CD4-positive, CD25-positive, alpha-beta regulatory T cell (primary cell): ENCODE measurements around the gene AEBP1. TPM values are rescaled to one million over a fixed set of nuclear protein-coding genes. Genes with fewer than 3 reads are reported as not detected.

Source experiments
- ATAC-seq, 2 donors: fragments of 150-1000 bp; cut with Tn5 transposase; one replicate each; pipeline ENCODE4 v1.10.0; 2021; ENCODE audit warnings: low read depth in 2 of 2, moderate number of reproducible peaks in 2 of 2, moderate library complexity in 1 of 2
- DNase-seq, 3 donors: peaks; one replicate each; pipeline versions ENCODE4 v3.0.0 to v3.0.0-alpha.2; 2012 to 2022; ENCODE audit warnings: mixed read lengths in 1 of 3
- H3K27ac ChIP-seq: one replicate; pipeline ENCODE4 v1.7.0; 2013; ENCODE audit warnings: mild to moderate bottlenecking, low read length; ENCODE audit not compliant: insufficient read depth, poor library complexity, severe bottlenecking
- H3K27me3 ChIP-seq: one replicate; pipeline ENCODE4 v1.7.0; 2013; ENCODE audit warnings: low read length; ENCODE audit not compliant: control insufficient read depth, insufficient read depth
- H3K36me3 ChIP-seq: one replicate; pipeline ENCODE4 v1.7.0; 2013; ENCODE audit warnings: mild to moderate bottlenecking, low read length, moderate library complexity; ENCODE audit not compliant: control insufficient read depth, insufficient read depth
- H3K4me1 ChIP-seq: 2 replicates; pipeline ENCODE4 v1.7.0; 2013; ENCODE audit warnings: mild to moderate bottlenecking, low read length; ENCODE audit not compliant: insufficient read depth, control insufficient read depth, poor library complexity, severe bottlenecking
- H3K4me3 ChIP-seq: one replicate; pipeline ENCODE4 v1.7.0; 2013; ENCODE audit warnings: low read depth, mild to moderate bottlenecking, low read length, moderate library complexity
- H3K9me3 ChIP-seq, 2 experiments: 1 replicate in 1 of 2; 2 replicates in 1 of 2; pipeline ENCODE4 v1.7.0; 2013; ENCODE audit warnings: low read length in 2 of 2, mild to moderate bottlenecking in 1 of 2, moderate library complexity in 1 of 2; ENCODE audit not compliant: control insufficient read depth in 2 of 2
- H3K27ac Mint-ChIP-seq, 3 donors: one replicate each; pipeline ENCODE4 v1.8.0; 2020 to 2022; ENCODE audit warnings: mild to moderate bottlenecking in 3 of 3, mixed read lengths in 3 of 3, moderate library complexity in 2 of 3
- H3K27me3 Mint-ChIP-seq: one replicate; pipeline ENCODE4 v1.8.0; 2022; ENCODE audit warnings: mild to moderate bottlenecking, mixed read lengths
- H3K36me3 Mint-ChIP-seq: one replicate; pipeline ENCODE4 v1.8.0; 2020; ENCODE audit warnings: mixed read lengths
- H3K4me1 Mint-ChIP-seq, 4 donors: one replicate each; pipeline ENCODE4 v1.8.0; 2020 to 2022; ENCODE audit warnings: mixed read lengths in 4 of 4, mild to moderate bottlenecking in 1 of 4
- H3K4me3 Mint-ChIP-seq, 4 donors: one replicate each; pipeline ENCODE4 v1.8.0; 2020 to 2022; ENCODE audit warnings: mild to moderate bottlenecking in 4 of 4, mixed read lengths in 4 of 4, moderate library complexity in 3 of 4
- H3K9me3 Mint-ChIP-seq, 7 donors: one replicate each; pipeline ENCODE4 v1.8.0; 2020 to 2022; ENCODE audit warnings: mixed read lengths in 7 of 7, mild to moderate bottlenecking in 3 of 7, moderate library complexity in 2 of 7
- polyA plus RNA-seq, 4 donors: library from polyadenylated mRNA; unstranded; fragments of 300-500 nt; fragmentation: Illumina TruSeq; gene quantifications; one replicate each; pipeline ENCODE4 v1.2.3, GENCODE V29; 2021
- total RNA-seq: library from RNA; stranded (reverse); gene quantifications from one replicate; pipeline ENCODE4 v1.2.3, GENCODE V29; 2022

Gene AEBP1
- total and polyA plus RNA-seq, 5 donors from 2014 or later = 0.51 to 4.1 (median 0.98) TPM

GRCh38 chr7:44060091-44060947 lies 43.8 kb upstream of the AEBP1 start:
- H3K9me3 ChIP-seq = no peaks in the 10 kb centered on the region
- peaks cover 3% of the 10 kb centered on the region for H3K4me1 ChIP-seq
- no peak overlapping the region for H3K4me3 ChIP-seq
- Mint-ChIP-seq H3K27ac (no peak overlapping the region), H3K4me1 (peaks cover 0 to 17% (median 9%) of the 10 kb centered on the region in 4 donors), H3K4me3 (no peak overlapping the region), H3K36me3 (peaks cover 27% of the 10 kb centered on the region), H3K9me3 (peaks cover 0 to 2% (median 0%) of the 10 kb centered on the region in 7 donors), H3K27me3 (no peaks in the 10 kb centered on the region)
- ATAC-seq (no peak), DNase-seq (no peak)
- H3K27ac ChIP-seq = no peak overlapping the region
- H3K27me3 ChIP-seq = no peaks in the 10 kb centered on the region
- peaks cover 63% of the 10 kb centered on the region for H3K36me3 ChIP-seq

GRCh38 chr7:44060948-44061644 lies 43.0 kb upstream of the AEBP1 start:
- H3K27me3 Mint-ChIP-seq = no peaks in the 10 kb centered on the region
- no peak overlapping the region for H3K4me3 Mint-ChIP-seq
- peaks cover 0 to 2% (median 0%) of the 10 kb centered on the region in 7 donors for H3K9me3 Mint-ChIP-seq
- H3K9me3 ChIP-seq = no peaks in the 10 kb centered on the region
- no peak overlapping the region for H3K4me3 ChIP-seq
- ATAC-seq (no peak), DNase-seq (no peak)
- peaks cover 10% of the 10 kb centered on the region for H3K4me1 ChIP-seq
- peaks cover 20% of the 10 kb centered on the region for H3K36me3 Mint-ChIP-seq
- peaks cover 55% of the 10 kb centered on the region for H3K36me3 ChIP-seq
- peaks cover 0 to 17% (median 2%) of the 10 kb centered on the region in 4 donors for H3K4me1 Mint-ChIP-seq
- H3K27me3 ChIP-seq = no peaks in the 10 kb centered on the region
- no peak overlapping the region for H3K27ac Mint-ChIP-seq
- H3K27ac ChIP-seq = no peak overlapping the region

GRCh38 chr7:44061645-44062179 lies 42.4 kb upstream of the AEBP1 start:
- Histone ChIP-seq H3K4me1 (peaks cover 16% of the 10 kb centered on the region), H3K36me3 (peaks cover 49% of the 10 kb centered on the region), H3K9me3 (no peaks in the 10 kb centered on the region), H3K27ac (no peak overlapping the region), H3K27me3 (no peaks in the 10 kb centered on the region), H3K4me3 (no peak overlapping the region)
- ATAC-seq (no peak), DNase-seq (no peak)
- Mint-ChIP-seq H3K27ac (peak overlapping the region in 1 of 3 donors; percentile 46), H3K36me3 (peaks cover 19% of the 10 kb centered on the region), H3K4me3 (no peak overlapping the region), H3K4me1 (peaks cover 0 to 18% (median under 1%) of the 10 kb centered on the region in 4 donors), H3K27me3 (no peaks in the 10 kb centered on the region), H3K9me3 (peaks cover 0 to 2% (median 0%) of the 10 kb centered on the region in 7 donors)

- Histone ChIP-seq H3K4me1 (peaks cover 17% of the 10 kb centered on the region), H3K36me3 (peaks cover 42% of the 10 kb centered on the region), H3K9me3 (no peaks in the 10 kb centered on the region), H3K27ac (no peak overlapping the region), H3K4me3 (no peak overlapping the region), H3K27me3 (no peaks in the 10 kb centered on the region)
- H3K27me3 Mint-ChIP-seq = no peaks in the 10 kb centered on the region
- no peak overlapping the region for H3K27ac Mint-ChIP-seq
- ATAC-seq (no peak), DNase-seq (no peak)
- peaks cover 0 to 2% (median 0%) of the 10 kb centered on the region in 7 donors for H3K9me3 Mint-ChIP-seq
- H3K4me3 Mint-ChIP-seq = no peak overlapping the region
- peaks cover 15% of the 10 kb centered on the region for H3K36me3 Mint-ChIP-seq
- H3K4me1 Mint-ChIP-seq = peaks cover 0 to 23% (median 2%) of the 10 kb centered on the region in 4 donors
Measured at GRCh38 chr7:44062180-44062902, 41.8 kb upstream of the AEBP1 start.

GRCh38 chr7:44062903-44063295 lies 41.2 kb upstream of the AEBP1 start:
- Mint-ChIP-seq H3K36me3 (peaks cover 11% of the 10 kb centered on the region), H3K4me3 (no peak overlapping the region), H3K27ac (no peak overlapping the region), H3K4me1 (peaks cover 0 to 23% (median 2%) of the 10 kb centered on the region in 4 donors), H3K9me3 (peaks cover 0 to 2% (median 0%) of the 10 kb centered on the region in 7 donors), H3K27me3 (no peaks in the 10 kb centered on the region)
- H3K9me3 ChIP-seq = no peaks in the 10 kb centered on the region
- ATAC-seq (no peak), DNase-seq (no peak)
- H3K27ac ChIP-seq = no peak overlapping the region
- no peak overlapping the region for H3K4me3 ChIP-seq
- peaks cover 17% of the 10 kb centered on the region for H3K4me1 ChIP-seq
- no peaks in the 10 kb centered on the region for H3K27me3 ChIP-seq
- H3K36me3 ChIP-seq = peaks cover 37% of the 10 kb centered on the region

- Mint-ChIP-seq H3K4me1 (peaks cover 0 to 27% (median 2%) of the 10 kb centered on the region in 4 donors), H3K27me3 (no peaks in the 10 kb centered on the region), H3K4me3 (no peak overlapping the region), H3K9me3 (peaks cover 0 to 2% (median 0%) of the 10 kb centered on the region in 7 donors), H3K36me3 (peaks cover 6% of the 10 kb centered on the region), H3K27ac (no peak overlapping the region)
- Histone ChIP-seq H3K27me3 (no peaks in the 10 kb centered on the region), H3K36me3 (peaks cover 31% of the 10 kb centered on the region), H3K27ac (no peak overlapping the region), H3K4me1 (peaks cover 17% of the 10 kb centered on the region), H3K4me3 (no peak overlapping the region), H3K9me3 (no peaks in the 10 kb centered on the region)
- ATAC-seq (no peak), DNase-seq (no peak)
Measured at GRCh38 chr7:44063547-44063893, 40.6 kb upstream of the AEBP1 start.

GRCh38 chr7:44063894-44064651 lies 40.1 kb upstream of the AEBP1 start:
- no peak overlapping the region for H3K4me3 ChIP-seq

More at GRCh38 chr7:44063894-44064651, 40.1 kb upstream of the AEBP1 start:
- Mint-ChIP-seq H3K9me3 (peaks cover 0 to 2% (median 0%) of the 10 kb centered on the region in 7 donors), H3K4me3 (no peak overlapping the region), H3K36me3 (peaks cover under 1% of the 10 kb centered on the region), H3K27me3 (no peaks in the 10 kb centered on the region), H3K27ac (no peak overlapping the region), H3K4me1 (peaks cover 0 to 27% (median 2%) of the 10 kb centered on the region in 4 donors)
- peaks cover 25% of the 10 kb centered on the region for H3K36me3 ChIP-seq
- peaks cover 17% of the 10 kb centered on the region for H3K4me1 ChIP-seq
- no peak overlapping the region for H3K27ac ChIP-seq
- ATAC-seq (no peak), DNase-seq (no peak)
- no peaks in the 10 kb centered on the region for H3K27me3 ChIP-seq
- no peaks in the 10 kb centered on the region for H3K9me3 ChIP-seq
